Sigmoid colon (tissue), 7 donors: ENCODE data around the gene MPPED1. TPM values are rescaled to one million over a fixed set of nuclear protein-coding genes. Genes with fewer than 3 reads are reported as not detected.

Experiments used
- DNase-seq: peaks from one replicate; pipeline ENCODE4 v3.0.0-alpha.2; 2019
- H3K27ac ChIP-seq, 4 donors: fragments of 200-600 bp; sonication (generic); one replicate each; pipeline ENCODE4 v1.5.1; 2016 to 2019; ENCODE audit warnings: mild to moderate bottlenecking in 1 of 4
- H3K27me3 ChIP-seq, 3 donors: fragments of 200-600 bp; sonication (generic); one replicate each; pipeline ENCODE4 v1.5.1; 2019; ENCODE audit warnings: mild to moderate bottlenecking in 1 of 3
- H3K36me3 ChIP-seq, 4 donors: fragments of 200-600 bp; sonication (generic); one replicate each; pipeline ENCODE4 v1.5.1; 2016 to 2019
- H3K4me1 ChIP-seq, 4 donors: fragments of 200-600 bp; sonication (generic); one replicate each; pipeline ENCODE4 v1.5.1; 2017 to 2019
- H3K4me3 ChIP-seq, 4 donors: fragments of 200-600 bp; sonication (generic); one replicate each; pipeline ENCODE4 v1.5.1; 2017 to 2019; ENCODE audit warnings: mild to moderate bottlenecking in 2 of 4, moderate library complexity in 1 of 4
- H3K9me3 ChIP-seq, 4 donors: fragments of 200-600 bp in 3 of 4; sonication (generic) in 3 of 4; one replicate each; pipeline versions ENCODE4 v1.5.1 to v1.6.1; 2013 to 2019
- CTCF ChIP-seq, 4 experiments: fragments of 450-650 bp in 3 of 4; fragments of 200-600 bp in 1 of 4; IDR thresholded peaks; one replicate each; pipeline ENCODE4 v1.5.1; 2016 to 2019; ENCODE audit warnings: antibody characterized with exemption in 4 of 4, mild to moderate bottlenecking in 3 of 4, moderate library complexity in 2 of 4
- EP300 ChIP-seq, 4 donors: sonication (generic); formaldehyde crosslinking; IDR thresholded peaks; one replicate each; pipeline ENCODE4 v1.6.1; 2017; ENCODE audit warnings: antibody characterized with exemption in 4 of 4
- POLR2A ChIP-seq, 2 donors: fragments of 450-650 bp; IDR thresholded peaks; one replicate each; pipeline ENCODE4 v1.6.1; 2016; ENCODE audit warnings: antibody characterized with exemption in 2 of 2, mild to moderate bottlenecking in 2 of 2, moderate library complexity in 2 of 2
- POLR2AphosphoS5 ChIP-seq, 4 donors: sonication (generic); formaldehyde crosslinking; IDR thresholded peaks; one replicate each; pipeline ENCODE4 v1.6.1; 2017; ENCODE audit warnings: antibody characterized with exemption in 4 of 4
- WGBS, 2 donors: extraction: QIAGEN DNeasy Blood & Tissue Kit; methylation state at CpG; one replicate each; pipeline ENCODE4 v1.1.7; 2013; 5-methylcytosine and 5-hydroxymethylcytosine counted together
- intact Hi-C: fragments of 100-400 bp; cut with DNase I; formaldehyde crosslinking; loops from one replicate; pipeline ENCODE4 v1.15.1; 2023
- polyA plus RNA-seq, 3 donors: library from polyadenylated mRNA; stranded (reverse); fragments of 200-250 nt; gene quantifications; one replicate each; pipeline ENCODE4 v1.2.3, GENCODE V29; 2013
- total RNA-seq, 4 donors: library from RNA; depleted of rRNA; stranded (reverse); fragments of >200 nt; gene quantifications; one replicate each; pipeline ENCODE4 v1.1.0, GENCODE V29; 2016
- donor health status: healthy with polysubstance abuse.
- donor health status: Bipolar disorder and iron deficiency.
- donor health status: healthy.

The MPPED1 gene
- total and polyA plus RNA-seq, 7 donors = not detected

DNA sequence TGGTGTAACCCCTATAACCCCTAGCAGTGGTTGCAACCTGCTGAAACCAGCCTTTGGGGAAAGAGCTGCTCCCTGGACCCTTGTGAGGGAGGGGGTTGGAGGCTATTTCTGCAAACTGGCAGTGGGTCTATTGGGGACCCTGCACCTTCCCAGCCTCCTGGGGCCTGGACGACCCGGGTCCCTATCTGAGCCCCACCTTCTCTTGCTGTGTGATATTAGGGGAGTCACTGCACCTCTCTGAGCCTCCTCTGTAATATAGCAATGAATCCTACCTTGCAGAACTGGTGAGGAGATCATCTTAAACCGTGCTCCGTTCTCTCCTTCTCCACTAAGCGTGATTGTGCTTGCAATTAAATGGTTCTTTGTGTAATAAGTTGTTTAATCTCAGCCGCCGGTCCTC, 24.0 kb upstream of the MPPED1 start:
- intact Hi-C loops = loop anchor here (1.0 to 5.0 kb wide), 3 partner anchors 408 to 494 kb away; no protein-coding TSS in a partner anchor
- Histone ChIP-seq H3K9me3 (no peaks in the 10 kb centered on the region), H3K27ac (no peak overlapping the region), H3K4me3 (no peak overlapping the region), H3K4me1 (peaks cover 0 to 7% (median 3%) of the 10 kb centered on the region in 4 donors), H3K27me3 (peaks cover 0 to 28% (median 15%) of the 10 kb centered on the region in 3 donors), H3K36me3 (no peaks in the 10 kb centered on the region)
- 59 to 65% methylated on average over 7 of the region's 7 CpGs for WGBS, 2 donors
- TF ChIP-seq POLR2A (IDR thresholded peaks at IDR 0.05) (no peak), CTCF (IDR thresholded peaks at IDR 0.05) (no peak), POLR2AphosphoS5 (IDR thresholded peaks at IDR 0.05) (no peak), EP300 (IDR thresholded peaks at IDR 0.05) (no peak)
- no peak for DNase-seq

GRCh38 chr22:43388420-43388851, 23.4 kb upstream of the MPPED1 start:
- H3K4me1 ChIP-seq = peaks cover 0 to 7% (median 3%) of the 10 kb centered on the region in 4 donors
- no peaks in the 10 kb centered on the region for H3K9me3 ChIP-seq
- WGBS, 2 donors = 4 to 11% methylated on average over 17 of the region's 17 CpGs
- H3K36me3 ChIP-seq = no peaks in the 10 kb centered on the region
- H3K27ac ChIP-seq = no peak overlapping the region
- peak; percentile 84 for DNase-seq
- TF ChIP-seq CTCF (IDR thresholded peaks at IDR 0.05) (peak; percentile 72 to 99 (median 91)), POLR2AphosphoS5 (IDR thresholded peaks at IDR 0.05) (no peak), EP300 (IDR thresholded peaks at IDR 0.05) (no peak), POLR2A (IDR thresholded peaks at IDR 0.05) (no peak)
- peaks cover 0 to 28% (median 15%) of the 10 kb centered on the region in 3 donors for H3K27me3 ChIP-seq
- H3K4me3 ChIP-seq = no peak overlapping the region
- intact Hi-C loops = loop anchor here (1.0 to 5.0 kb wide), 3 partner anchors 408 to 494 kb away; no protein-coding TSS in a partner anchor

- Histone ChIP-seq H3K4me1 (peaks cover 0 to 7% (median 3%) of the 10 kb centered on the region in 4 donors), H3K27ac (no peak overlapping the region), H3K36me3 (no peaks in the 10 kb centered on the region), H3K4me3 (no peak overlapping the region), H3K27me3 (peaks cover 0 to 28% (median 15%) of the 10 kb centered on the region in 3 donors), H3K9me3 (peaks cover 0 to 3% (median 0%) of the 10 kb centered on the region in 4 donors)
- no peak for DNase-seq
- 67 to 86% methylated on average over 8 of the region's 8 CpGs for WGBS, 2 donors
- intact Hi-C loops = loop anchor here (5.0 kb wide), 1 partner anchor 493 kb away; no protein-coding TSS in a partner anchor
- TF ChIP-seq POLR2A (IDR thresholded peaks at IDR 0.05) = no peak
- no peak for TF ChIP-seq CTCF (IDR thresholded peaks at IDR 0.05)
- TF ChIP-seq POLR2AphosphoS5 (IDR thresholded peaks at IDR 0.05) = no peak
- no peak for TF ChIP-seq EP300 (IDR thresholded peaks at IDR 0.05)
Observed at GRCh38 chr22:43389227-43389836, 22.5 kb upstream of the MPPED1 start.

DNA sequence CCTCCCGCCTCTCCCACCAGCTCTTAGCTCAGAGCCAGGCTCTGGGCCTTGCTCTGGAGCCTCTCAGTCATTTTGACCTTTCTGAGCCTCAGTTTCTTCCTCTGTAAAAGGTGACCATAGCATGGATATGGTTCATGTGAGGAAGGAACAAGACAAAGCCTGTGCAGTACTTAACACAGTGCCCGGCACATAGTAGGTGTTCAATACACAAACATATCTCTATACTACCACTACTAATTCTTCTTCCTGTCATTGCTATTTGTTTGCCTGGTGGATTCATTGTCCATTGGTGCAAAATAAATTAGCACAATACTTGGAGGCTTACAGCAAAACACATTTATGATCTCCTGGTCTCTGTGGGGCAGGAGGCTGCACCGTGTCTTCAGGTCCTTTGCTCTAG, 21.6 kb upstream of the MPPED1 start:
- DNase-seq = no peak
- Histone ChIP-seq H3K4me1 (peaks cover 0 to 7% (median 3%) of the 10 kb centered on the region in 4 donors), H3K27ac (no peak overlapping the region), H3K9me3 (peaks cover 0 to 3% (median 0%) of the 10 kb centered on the region in 4 donors), H3K4me3 (no peak overlapping the region), H3K27me3 (peaks cover 0 to 23% (median 15%) of the 10 kb centered on the region in 3 donors), H3K36me3 (no peaks in the 10 kb centered on the region)
- no peak for TF ChIP-seq POLR2A (IDR thresholded peaks at IDR 0.05)
- no peak for TF ChIP-seq POLR2AphosphoS5 (IDR thresholded peaks at IDR 0.05)
- no peak for TF ChIP-seq CTCF (IDR thresholded peaks at IDR 0.05)
- no peak for TF ChIP-seq EP300 (IDR thresholded peaks at IDR 0.05)
- intact Hi-C loops = no loop called here
- WGBS, 2 donors = 75 to 94% methylated on average over 3 of the region's 3 CpGs
